Prostate gland (tissue), 2 donors: ENCODE data around the gene SLIT3.

Experiments
- POLR2A ChIP-seq: fragments of 450-650 bp; IDR thresholded peaks from one replicate; pipeline ENCODE4 v1.6.1; 2016; ENCODE audit warnings: antibody characterized with exemption, mild to moderate bottlenecking
- POLR2AphosphoS5 ChIP-seq: sonication (generic); formaldehyde crosslinking; IDR thresholded peaks from one replicate; pipeline ENCODE4 v1.6.1; 2017; ENCODE audit warnings: antibody characterized with exemption
- TF ChIP-seq, protein P1 (sequence below), 4 experiments: fragments of 200-600 bp in 2 of 4; fragments of 450-650 bp in 2 of 4; sonication (generic) in 2 of 4; IDR thresholded peaks; 1 replicate in 3 of 4; 2 replicates in 1 of 4; pipeline ENCODE4 v1.5.1; 2016 to 2019; ENCODE audit warnings: antibody characterized with exemption in 4 of 4, mild to moderate bottlenecking in 2 of 4, moderate library complexity in 2 of 4

- TF ChIP-seq, protein P1, sequence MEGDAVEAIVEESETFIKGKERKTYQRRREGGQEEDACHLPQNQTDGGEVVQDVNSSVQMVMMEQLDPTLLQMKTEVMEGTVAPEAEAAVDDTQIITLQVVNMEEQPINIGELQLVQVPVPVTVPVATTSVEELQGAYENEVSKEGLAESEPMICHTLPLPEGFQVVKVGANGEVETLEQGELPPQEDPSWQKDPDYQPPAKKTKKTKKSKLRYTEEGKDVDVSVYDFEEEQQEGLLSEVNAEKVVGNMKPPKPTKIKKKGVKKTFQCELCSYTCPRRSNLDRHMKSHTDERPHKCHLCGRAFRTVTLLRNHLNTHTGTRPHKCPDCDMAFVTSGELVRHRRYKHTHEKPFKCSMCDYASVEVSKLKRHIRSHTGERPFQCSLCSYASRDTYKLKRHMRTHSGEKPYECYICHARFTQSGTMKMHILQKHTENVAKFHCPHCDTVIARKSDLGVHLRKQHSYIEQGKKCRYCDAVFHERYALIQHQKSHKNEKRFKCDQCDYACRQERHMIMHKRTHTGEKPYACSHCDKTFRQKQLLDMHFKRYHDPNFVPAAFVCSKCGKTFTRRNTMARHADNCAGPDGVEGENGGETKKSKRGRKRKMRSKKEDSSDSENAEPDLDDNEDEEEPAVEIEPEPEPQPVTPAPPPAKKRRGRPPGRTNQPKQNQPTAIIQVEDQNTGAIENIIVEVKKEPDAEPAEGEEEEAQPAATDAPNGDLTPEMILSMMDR (IDR thresholded peaks at IDR 0.05) = no peak
- no peak for TF ChIP-seq POLR2AphosphoS5
- no peak for TF ChIP-seq POLR2A
Observed at GRCh38 chr5:169286572-169287300, 14.2 kb downstream of the SLIT3 start.
